CD14-positive monocyte (primary cell): ENCODE results near the gene HOXA13. TPM values are rescaled to one million over a fixed set of nuclear protein-coding genes. Genes with fewer than 3 reads are reported as not detected.
A peak's percentile ranks its signal among the peaks of the same experiment; 100 is the strongest.

Experiments used
- DNase-seq, 3 donors: peaks; one replicate each; pipeline ENCODE4 v3.0.0-alpha.2; 2011 to 2022
- H2AFZ ChIP-seq: 2 replicates; pipeline ENCODE4 v1.6.0; 2012; ENCODE audit warnings: mild to moderate bottlenecking, low read depth, low read length, inconsistent platforms; ENCODE audit not compliant: insufficient read depth, poor library complexity, severe bottlenecking
- H3K27ac ChIP-seq, 2 donors: 1 replicate in 1 of 2; 2 replicates in 1 of 2; pipeline ENCODE4 v1.5.1; 2012 to 2013; ENCODE audit warnings: low read length in 2 of 2, control low read depth in 1 of 2, inconsistent platforms in 1 of 2, low read depth in 1 of 2, mild to moderate bottlenecking in 1 of 2
- H3K27me3 ChIP-seq, 2 donors: one replicate each; pipeline versions ENCODE4 v1.6.0 to v1.6.1; 2011 to 2013; ENCODE audit warnings: low read length in 2 of 2; ENCODE audit not compliant: control insufficient read depth in 2 of 2, insufficient read depth in 2 of 2
- H3K36me3 ChIP-seq, 2 donors: replicated peaks in 1 of 2; 1 replicate in 1 of 2; 2 replicates in 1 of 2; pipeline versions ENCODE4 v1.5.1 to v1.6.1; 2012 to 2013; ENCODE audit warnings: low read length in 2 of 2, control low read depth in 1 of 2, inconsistent platforms in 1 of 2, mild to moderate bottlenecking in 1 of 2; ENCODE audit not compliant: insufficient read depth in 2 of 2, control insufficient read depth in 1 of 2
- H3K4me1 ChIP-seq, 2 donors: 1 replicate in 1 of 2; 2 replicates in 1 of 2; pipeline versions ENCODE4 v1.5.1 to v1.6.1; 2012 to 2013; ENCODE audit warnings: low read length in 2 of 2, control low read depth in 1 of 2, inconsistent platforms in 1 of 2, mild to moderate bottlenecking in 1 of 2, moderate library complexity in 1 of 2; ENCODE audit not compliant: insufficient read depth in 2 of 2, control insufficient read depth in 1 of 2
- H3K4me2 ChIP-seq: replicated peaks from 2 replicates; pipeline ENCODE3; 2012; ENCODE audit warnings: low read length, moderate library complexity, mild to moderate bottlenecking; ENCODE audit not compliant: poor library complexity, severe bottlenecking; ENCODE audit errors: extremely low read depth
- H3K4me3 ChIP-seq, 3 experiments: fragments of 200-600 bp in 1 of 3; sonication (generic) in 1 of 3; replicated peaks in 1 of 3; 1 replicate in 2 of 3; 2 replicates in 1 of 3; pipeline ENCODE4 v1.5.1; 2011 to 2013; ENCODE audit warnings: low read length in 3 of 3, mild to moderate bottlenecking in 3 of 3, control low read depth in 2 of 3, low read depth in 2 of 3, inconsistent platforms in 1 of 3, moderate library complexity in 1 of 3
- H3K79me2 ChIP-seq: 2 replicates; pipeline ENCODE4 v1.6.0; 2012; ENCODE audit warnings: mild to moderate bottlenecking, control low read depth, inconsistent platforms, low read length, moderate library complexity; ENCODE audit not compliant: insufficient read depth
- H3K9ac ChIP-seq: 2 replicates; pipeline ENCODE4 v1.6.0; 2017; ENCODE audit warnings: low read length, mild to moderate bottlenecking; ENCODE audit not compliant: insufficient read depth, poor library complexity, severe bottlenecking
- H3K9me3 ChIP-seq, 2 donors: replicated peaks in 1 of 2; 1 replicate in 1 of 2; 2 replicates in 1 of 2; pipeline versions ENCODE4 v1.5.1 to v1.6.1; 2012 to 2013; ENCODE audit warnings: low read length in 2 of 2, control low read depth in 1 of 2; ENCODE audit not compliant: control insufficient read depth in 1 of 2, insufficient read depth in 1 of 2
- H4K20me1 ChIP-seq: 2 replicates; pipeline ENCODE4 v1.6.0; 2012; ENCODE audit warnings: mild to moderate bottlenecking, low read length, control low read depth, moderate library complexity; ENCODE audit not compliant: insufficient read depth
- H3K27ac Mint-ChIP-seq, 7 donors: one replicate each; pipeline ENCODE4 v1.8.0; 2020; ENCODE audit warnings: mild to moderate bottlenecking in 7 of 7, mixed read lengths in 7 of 7, moderate library complexity in 6 of 7, inconsistent platforms in 2 of 7
- H3K27me3 Mint-ChIP-seq, 3 donors: one replicate each; pipeline ENCODE4 v1.8.0; 2021 to 2022; ENCODE audit warnings: low read depth in 3 of 3, mild to moderate bottlenecking in 3 of 3, mixed read lengths in 3 of 3, moderate library complexity in 3 of 3, inconsistent platforms in 1 of 3
- H3K36me3 Mint-ChIP-seq, 2 donors: one replicate each; pipeline ENCODE4 v1.8.0; 2020; ENCODE audit warnings: mixed read lengths in 2 of 2, inconsistent platforms in 1 of 2, mild to moderate bottlenecking in 1 of 2
- H3K4me1 Mint-ChIP-seq: one replicate; pipeline ENCODE4 v1.8.0; 2020; ENCODE audit warnings: mild to moderate bottlenecking, mixed read lengths
- H3K4me3 Mint-ChIP-seq, 2 donors: one replicate each; pipeline ENCODE4 v1.8.0; 2020; ENCODE audit warnings: mild to moderate bottlenecking in 2 of 2, mixed read lengths in 2 of 2, moderate library complexity in 1 of 2
- H3K9me3 Mint-ChIP-seq, 7 donors: one replicate each; pipeline ENCODE4 v1.8.0; 2020 to 2022; ENCODE audit warnings: mixed read lengths in 7 of 7, mild to moderate bottlenecking in 6 of 7, moderate library complexity in 6 of 7, inconsistent platforms in 2 of 7
- WGBS: methylation state at CpG from one replicate; pipeline ENCODE4 v1.1.5; 2013; ENCODE audit warnings: missing lambda C conversion rate; ENCODE audit not compliant: insufficient coverage; 5-methylcytosine and 5-hydroxymethylcytosine counted together
- intact Hi-C, 2 donors: fragments of 100-400 bp; cut with micrococcal nuclease; formaldehyde crosslinking; loops; one replicate each; pipeline versions ENCODE4 v1.15.0 to v1.15.1; 2023
- polyA plus RNA-seq, 3 donors: library from polyadenylated mRNA; depleted of rRNA in 1 of 3; unstranded in 2 of 3; stranded (reverse) in 1 of 3; fragments of 300-500 nt in 2 of 3; fragments of >200 nt in 1 of 3; fragmentation: Illumina TruSeq in 2 of 3; gene quantifications; 1 replicate in 2 of 3; 2 replicates in 1 of 3; pipeline ENCODE4 v1.2.3, GENCODE V29; 2012 to 2021
- small RNA-seq: library from RNA; depleted of rRNA; stranded (forward); fragments of <200 nt; gene quantifications from one replicate; pipeline ENCODE3, GENCODE V24; 2012; ENCODE audit warnings: low read depth; ENCODE audit not compliant: insufficient read length
- TF ChIP-seq, protein P1 (sequence below): fragments of 200-600 bp; IDR thresholded peaks from one replicate; pipeline ENCODE4 v1.8.0; 2022; ENCODE audit warnings: antibody characterized with exemption, mild to moderate bottlenecking

Gene HOXA13
- polyA plus RNA-seq, 3 donors: not detected

DNA sequence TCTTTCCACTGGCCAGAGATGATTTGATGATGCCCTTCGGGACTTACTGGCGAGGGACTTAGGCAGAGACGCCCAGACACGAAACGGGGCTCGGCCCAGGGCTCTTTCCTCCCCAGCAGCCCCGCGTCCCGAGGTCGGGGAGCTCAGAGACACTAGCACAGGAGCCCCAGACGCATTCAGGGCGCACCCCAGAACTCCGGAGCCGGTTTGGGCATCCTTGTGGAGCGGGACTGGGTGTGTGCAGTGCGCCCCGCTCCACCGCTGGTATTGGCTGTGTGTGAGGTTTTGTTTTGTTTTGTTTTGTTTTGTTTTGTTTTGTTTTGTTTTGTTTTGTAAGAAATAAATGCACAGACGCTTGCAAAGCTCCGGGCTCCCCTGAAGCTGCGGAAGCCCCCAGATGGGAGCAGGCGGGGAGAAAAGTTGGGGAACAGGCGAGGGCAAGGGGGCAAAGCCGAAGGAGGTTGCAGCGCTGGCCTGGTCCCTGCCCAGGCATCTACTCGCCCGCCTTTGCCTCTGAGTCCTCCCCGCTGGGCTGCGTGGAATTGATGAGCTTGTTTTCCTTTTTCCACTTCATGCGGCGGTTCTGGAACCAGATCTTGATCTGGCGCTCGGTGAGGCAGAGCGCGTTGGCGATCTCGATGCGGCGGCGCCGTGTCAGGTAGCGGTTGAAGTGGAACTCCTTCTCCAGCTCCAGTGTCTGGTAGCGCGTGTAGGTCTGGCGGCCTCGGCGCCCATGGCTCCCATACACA is 54.6 kb downstream of the HOXA13 start:
- no peak overlapping the region for H3K9ac ChIP-seq
- 87% methylated on average over 43 of the region's 47 CpGs for WGBS
- intact Hi-C loops: no loop called here
- peaks cover 16 to 22% of the 10 kb centered on the region in 2 donors for H3K4me1 ChIP-seq
- peak overlapping the region in 1 of 2 donors; percentile 92 for H3K4me3 Mint-ChIP-seq
- H3K9me3 ChIP-seq: peaks cover 24 to 30% of the 10 kb centered on the region in 2 donors
- no peak overlapping the region for H3K27ac ChIP-seq
- H3K27me3 ChIP-seq: peaks cover 41 to 76% of the 10 kb centered on the region in 2 donors
- TF ChIP-seq, protein P1, sequence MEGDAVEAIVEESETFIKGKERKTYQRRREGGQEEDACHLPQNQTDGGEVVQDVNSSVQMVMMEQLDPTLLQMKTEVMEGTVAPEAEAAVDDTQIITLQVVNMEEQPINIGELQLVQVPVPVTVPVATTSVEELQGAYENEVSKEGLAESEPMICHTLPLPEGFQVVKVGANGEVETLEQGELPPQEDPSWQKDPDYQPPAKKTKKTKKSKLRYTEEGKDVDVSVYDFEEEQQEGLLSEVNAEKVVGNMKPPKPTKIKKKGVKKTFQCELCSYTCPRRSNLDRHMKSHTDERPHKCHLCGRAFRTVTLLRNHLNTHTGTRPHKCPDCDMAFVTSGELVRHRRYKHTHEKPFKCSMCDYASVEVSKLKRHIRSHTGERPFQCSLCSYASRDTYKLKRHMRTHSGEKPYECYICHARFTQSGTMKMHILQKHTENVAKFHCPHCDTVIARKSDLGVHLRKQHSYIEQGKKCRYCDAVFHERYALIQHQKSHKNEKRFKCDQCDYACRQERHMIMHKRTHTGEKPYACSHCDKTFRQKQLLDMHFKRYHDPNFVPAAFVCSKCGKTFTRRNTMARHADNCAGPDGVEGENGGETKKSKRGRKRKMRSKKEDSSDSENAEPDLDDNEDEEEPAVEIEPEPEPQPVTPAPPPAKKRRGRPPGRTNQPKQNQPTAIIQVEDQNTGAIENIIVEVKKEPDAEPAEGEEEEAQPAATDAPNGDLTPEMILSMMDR: no peak
- H3K4me2 ChIP-seq: no peak overlapping the region
- H3K27me3 Mint-ChIP-seq: peaks cover 66 to 82% (median 80%) of the 10 kb centered on the region in 3 donors
- peaks cover 23% of the 10 kb centered on the region for H3K4me1 Mint-ChIP-seq
- H3K4me3 ChIP-seq: no peak overlapping the region
- no peaks in the 10 kb centered on the region for H3K36me3 ChIP-seq
- H3K36me3 Mint-ChIP-seq: peaks cover 3 to 16% of the 10 kb centered on the region in 2 donors
- H2AFZ ChIP-seq: no peak overlapping the region
- H3K79me2 ChIP-seq: no peaks in the 10 kb centered on the region
- H4K20me1 ChIP-seq: no peaks in the 10 kb centered on the region
- peaks cover 13 to 49% (median 37%) of the 10 kb centered on the region in 7 donors for H3K9me3 Mint-ChIP-seq
- no peak overlapping the region for H3K27ac Mint-ChIP-seq
- DNase-seq: no peak

DNA sequence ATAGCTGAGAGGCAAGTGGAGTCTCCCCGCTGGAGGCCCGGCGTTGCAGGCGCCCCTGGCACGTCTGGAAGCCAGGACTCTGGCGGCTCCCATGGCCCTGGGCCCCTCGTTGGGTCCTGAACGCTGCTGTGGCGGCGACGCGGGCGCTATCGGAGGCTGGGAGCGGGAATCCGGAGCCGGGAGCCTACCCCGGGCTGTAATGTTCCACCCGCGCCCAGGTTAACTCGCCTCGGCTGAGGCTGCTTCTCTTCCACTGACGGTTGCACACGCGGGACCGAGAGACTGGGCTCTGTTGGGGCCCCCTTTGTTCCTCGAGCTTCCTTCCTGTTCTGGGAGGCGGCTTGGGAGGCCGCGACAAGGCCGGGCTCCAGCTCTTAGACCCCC is 55.1 kb downstream of the HOXA13 start:
- Histone ChIP-seq H3K27ac (no peak overlapping the region), H3K9me3 (peaks cover 22 to 30% of the 10 kb centered on the region in 2 donors), H3K4me3 (no peak overlapping the region), H4K20me1 (no peaks in the 10 kb centered on the region), H3K9ac (no peak overlapping the region), H3K27me3 (peaks cover 36 to 70% of the 10 kb centered on the region in 2 donors), H3K36me3 (no peaks in the 10 kb centered on the region), H3K79me2 (no peaks in the 10 kb centered on the region), H3K4me1 (peaks cover 13 to 18% of the 10 kb centered on the region in 2 donors), H3K4me2 (no peak overlapping the region), H2AFZ (no peak overlapping the region)
- intact Hi-C loops: loop anchor here in 1 of 2 donors (5.0 kb wide), 1 partner anchor 282 kb away; the partner anchor contains the start of gene SKAP2
- Mint-ChIP-seq H3K4me1 (peaks cover 21% of the 10 kb centered on the region), H3K9me3 (peaks cover 13 to 46% (median 35%) of the 10 kb centered on the region in 7 donors), H3K36me3 (peaks cover 3 to 14% of the 10 kb centered on the region in 2 donors), H3K27me3 (peaks cover 61 to 76% (median 74%) of the 10 kb centered on the region in 3 donors), H3K27ac (no peak overlapping the region), H3K4me3 (peak overlapping the region in 1 of 2 donors; percentile 92)
- WGBS: 54% methylated on average over 31 of the region's 31 CpGs
- TF ChIP-seq, protein P1: no peak
- DNase-seq: no peak

Small RNAs within 50 kb of the gene (small RNA-seq; reads per million reads assigned to genes)
- gene AC004080.5 (not detected), gene RF02140 (not detected), gene RF02141 (not detected)

Other genes with a start within 250 kb of the HOXA13 start
- gene HOXA1, start 104.1 kb downstream of the HOXA13 start, polyA plus RNA-seq: under 1 TPM in 2 of 3 donors, not detected in 1; 0.11 to 0.37 TPM
- gene HOXA2, start 97.4 kb downstream of the HOXA13 start, polyA plus RNA-seq: not detected
- gene HOXA4, start 69.3 kb downstream of the HOXA13 start, polyA plus RNA-seq: under 1 TPM in 1 of 3 donors, not detected in 2; 0.48 TPM
- gene HOXA5, start 56.4 kb downstream of the HOXA13 start, polyA plus RNA-seq: 1 to 10 TPM in 2 of 3 donors, under 1 TPM in 1; 0.85 to 3.0 (median 1.8) TPM
- not detected for gene HOXA6, start 52.3 kb downstream of the HOXA13 start, polyA plus RNA-seq
- gene HOXA3, start 47.5 kb downstream of the HOXA13 start, polyA plus RNA-seq: not detected
- not detected for gene HOXA7, start 43.4 kb downstream of the HOXA13 start, polyA plus RNA-seq
- gene HOXA9, start 34.6 kb downstream of the HOXA13 start, polyA plus RNA-seq: 1 to 10 TPM in 2 of 3 donors, under 1 TPM in 1; 0.55 to 1.9 (median 1.2) TPM
- gene HOXA10, start 25.8 kb downstream of the HOXA13 start, polyA plus RNA-seq: 1 to 10 TPM in 1 of 3 donors, under 1 TPM in 2; 0.09 to 3.2 (median 0.33) TPM
- not detected for gene HOXA11, start 14.9 kb downstream of the HOXA13 start, polyA plus RNA-seq
- not detected for gene EVX1, start 42.7 kb upstream of the HOXA13 start, polyA plus RNA-seq